SJCRH30 (cell line): Measurements from ENCODE around the gene ALPI. TPM values are rescaled to one million over a fixed set of nuclear protein-coding genes. Genes with fewer than 3 reads are reported as not detected.
"Not testable (repeated sequence)": the region's sequence is repeated elsewhere in the genome, so short reads cannot be mapped to it uniquely, and the experiment has no call there.

ENCODE experiments used
- DNase-seq, 2 experiments: peaks; one replicate each; pipeline ENCODE4 v3.0.0-alpha.2; 2015 to 2020
- H3K27ac ChIP-seq: fragments of 250-450 bp; sonication (Bioruptor Pico); 2 replicates; pipeline ENCODE4 v1.5.1; 2020; ENCODE audit warnings: mild to moderate bottlenecking, moderate library complexity
- H3K27me3 ChIP-seq: fragments of 250-450 bp; sonication (Bioruptor Pico); 2 replicates; pipeline ENCODE4 v1.5.1; 2020; ENCODE audit warnings: mild to moderate bottlenecking, moderate library complexity
- H3K36me3 ChIP-seq: fragments of 250-450 bp; sonication (Bioruptor Pico); 2 replicates; pipeline ENCODE4 v1.5.1; 2020; ENCODE audit warnings: mild to moderate bottlenecking, moderate library complexity
- H3K4me1 ChIP-seq: fragments of 250-450 bp; sonication (Bioruptor Pico); 2 replicates; pipeline ENCODE4 v1.5.1; 2020; ENCODE audit warnings: mild to moderate bottlenecking, moderate library complexity
- H3K4me3 ChIP-seq: fragments of 250-450 bp; sonication (Bioruptor Pico); 2 replicates; pipeline ENCODE4 v1.5.1; 2020; ENCODE audit warnings: mild to moderate bottlenecking, moderate library complexity
- H3K9me3 ChIP-seq: fragments of 250-450 bp; sonication (Bioruptor Pico); replicated peaks from 2 replicates; pipeline ENCODE4 v1.5.1; 2020; ENCODE audit warnings: mild to moderate bottlenecking, moderate library complexity
- total RNA-seq: library from RNA; depleted of rRNA; stranded (reverse); fragments of >200 nt; shearing (Covaris generic); gene quantifications from 2 replicates; pipeline ENCODE4 v1.2.3, GENCODE V29; 2014

The ALPI gene
- total RNA-seq, 1 experiment from 2014 or later: not detected

DNA sequence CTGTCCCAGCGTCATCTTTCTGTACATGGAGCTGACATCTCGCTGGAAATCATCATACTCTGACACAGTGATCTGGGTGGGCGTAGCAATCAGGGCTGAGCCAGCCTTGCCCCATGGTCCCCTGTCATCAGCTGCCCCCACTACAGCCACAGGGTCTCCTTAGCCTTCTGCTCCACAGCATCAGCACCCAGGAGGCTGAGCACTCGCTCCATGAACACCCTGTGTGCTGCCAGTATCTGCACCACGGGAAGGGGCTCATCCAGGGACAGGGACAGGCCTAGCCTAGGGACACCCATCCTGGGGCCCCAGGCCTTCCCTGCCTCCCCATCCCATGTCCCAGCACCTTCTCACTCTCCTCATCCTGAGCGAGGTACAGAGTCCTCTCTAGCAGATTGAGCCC lies 37.9 kb upstream of the ALPI start:
- peaks cover 7% of the 10 kb centered on the region; the same call in 1 of the 2 replicates for H3K27me3 ChIP-seq
- no peaks in the 10 kb centered on the region for H3K4me1 ChIP-seq
- 0 out of 2 replicates have a peak, but pooled peaks cover 5% of the 10 kb centered on the region for H3K9me3 ChIP-seq
- no peak overlapping the region for H3K27ac ChIP-seq
- no peak for DNase-seq
- H3K36me3 ChIP-seq: no peaks in the 10 kb centered on the region
- H3K4me3 ChIP-seq: no peak overlapping the region

DNA sequence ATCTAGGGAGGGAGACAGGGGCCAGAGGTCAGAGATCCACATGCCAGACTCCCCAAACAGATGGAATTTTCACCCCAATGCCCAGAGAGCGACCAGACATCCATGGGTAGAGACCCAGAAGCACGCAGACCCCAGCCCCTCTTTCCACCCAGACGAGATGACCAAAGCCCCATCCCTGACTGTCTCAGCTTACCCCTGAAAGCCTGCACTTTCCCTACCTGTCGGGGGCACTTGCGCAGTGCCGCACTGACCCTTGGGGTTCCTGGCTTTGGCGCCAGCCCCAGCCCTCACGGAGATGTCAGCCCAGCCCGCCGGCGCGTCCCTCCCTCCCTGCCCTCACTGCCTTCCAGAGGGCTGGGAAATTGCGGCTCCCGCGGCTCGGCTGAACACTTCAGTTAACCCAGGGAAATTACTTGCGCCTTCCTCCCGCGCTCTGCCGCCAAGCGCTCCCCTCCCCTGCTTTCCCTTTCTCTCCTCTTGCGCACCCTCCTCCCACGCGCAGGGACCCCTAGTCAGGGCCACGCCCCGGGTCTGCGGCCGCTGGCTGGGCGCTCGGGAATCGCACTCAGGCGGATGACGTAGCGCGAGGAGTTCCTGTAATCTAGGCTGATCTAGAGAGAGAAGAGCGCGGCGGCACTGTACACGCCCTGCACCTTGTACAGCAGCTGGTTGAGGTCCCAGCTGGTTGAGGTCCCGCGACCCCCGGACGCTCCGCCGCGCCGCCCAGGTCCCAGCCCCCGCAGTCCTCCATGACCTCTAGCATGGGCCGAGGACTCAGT lies 37.3 kb upstream of the ALPI start:
- no peak overlapping the region for H3K27ac ChIP-seq
- H3K36me3 ChIP-seq: no peaks in the 10 kb centered on the region
- no peaks in the 10 kb centered on the region for H3K4me1 ChIP-seq
- H3K4me3 ChIP-seq: no peak overlapping the region
- DNase-seq: no peak
- H3K27me3 ChIP-seq: peaks cover 7% of the 10 kb centered on the region; the same call in 1 of the 2 replicates
- H3K9me3 ChIP-seq: 0 out of 2 replicates have a peak, but pooled peaks cover 5% of the 10 kb centered on the region

DNA sequence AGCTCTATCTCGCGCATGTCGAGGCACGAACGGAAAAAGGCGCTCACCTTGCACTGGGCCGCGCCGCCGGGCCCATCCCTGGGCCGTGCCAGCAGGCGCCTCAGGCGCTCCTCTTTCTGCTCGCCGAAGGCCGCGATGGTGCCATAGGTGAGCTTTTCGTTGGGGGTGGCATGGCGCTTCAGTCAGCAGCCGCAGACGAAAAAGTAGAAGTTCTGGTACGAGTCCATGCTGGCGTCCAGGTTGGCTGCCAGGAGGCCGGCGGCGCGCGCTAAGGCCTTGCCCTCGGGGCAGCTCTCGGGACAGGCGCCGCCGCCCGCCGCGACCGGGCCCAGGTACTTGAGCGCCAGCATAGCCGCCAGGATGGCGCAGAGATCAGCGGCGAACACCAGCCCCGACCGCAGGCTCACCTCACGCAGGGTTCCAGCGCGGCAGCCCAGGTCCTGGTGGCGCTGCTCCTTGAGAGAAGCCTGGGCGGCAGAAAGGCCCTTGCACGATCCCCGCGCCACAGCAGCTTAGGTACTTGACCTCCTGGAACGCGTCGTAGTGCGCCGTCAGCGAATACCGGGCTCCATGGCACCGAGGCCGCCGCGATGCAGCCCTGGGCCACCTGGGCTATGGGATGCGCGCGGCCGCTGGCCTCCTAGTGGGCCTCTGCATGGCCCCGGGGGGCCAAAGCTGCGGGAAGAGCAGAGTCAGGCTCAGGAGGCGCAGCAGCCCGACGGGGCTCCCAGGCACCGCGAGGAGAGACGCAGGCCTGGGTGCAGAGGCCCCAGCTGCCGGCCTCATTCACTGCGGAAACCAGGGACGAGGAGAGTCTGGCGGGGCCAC lies 36.5 kb upstream of the ALPI start:
- peaks cover 7% of the 10 kb centered on the region; the same call in 1 of the 2 replicates for H3K27me3 ChIP-seq
- H3K4me3 ChIP-seq: no peak overlapping the region
- no peak overlapping the region for H3K27ac ChIP-seq
- no peak for DNase-seq
- H3K9me3 ChIP-seq: 0 out of 2 replicates have a peak, but pooled peaks cover 5% of the 10 kb centered on the region
- H3K36me3 ChIP-seq: no peaks in the 10 kb centered on the region
- no peaks in the 10 kb centered on the region for H3K4me1 ChIP-seq

DNA sequence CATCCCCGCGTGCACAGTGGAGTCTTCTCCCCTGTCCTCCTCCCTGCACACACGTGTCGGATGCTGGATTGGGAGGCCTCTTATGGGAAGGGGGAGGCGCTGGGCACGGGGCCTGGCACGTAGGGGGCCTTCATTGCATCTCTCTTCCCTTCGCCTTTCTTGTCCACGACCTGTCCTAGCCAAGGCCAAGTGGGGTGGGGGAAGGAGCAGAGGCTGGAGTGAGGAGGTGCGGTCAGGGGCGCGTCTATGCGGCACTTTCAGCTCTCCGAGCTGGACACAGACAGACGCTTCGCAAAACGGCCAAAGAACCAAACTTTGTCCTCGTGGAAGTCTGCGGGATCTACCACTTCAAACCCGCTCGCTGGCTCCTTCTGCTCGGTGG lies 35.9 kb upstream of the ALPI start:
- H3K9me3 ChIP-seq: 0 out of 2 replicates have a peak, but pooled peaks cover 5% of the 10 kb centered on the region
- DNase-seq: no peak
- no peak overlapping the region for H3K27ac ChIP-seq
- H3K4me3 ChIP-seq: no peak overlapping the region
- no peaks in the 10 kb centered on the region for H3K36me3 ChIP-seq
- H3K27me3 ChIP-seq: peaks cover 3% of the 10 kb centered on the region; the same call in 1 of the 2 replicates
- no peaks in the 10 kb centered on the region for H3K4me1 ChIP-seq

DNA sequence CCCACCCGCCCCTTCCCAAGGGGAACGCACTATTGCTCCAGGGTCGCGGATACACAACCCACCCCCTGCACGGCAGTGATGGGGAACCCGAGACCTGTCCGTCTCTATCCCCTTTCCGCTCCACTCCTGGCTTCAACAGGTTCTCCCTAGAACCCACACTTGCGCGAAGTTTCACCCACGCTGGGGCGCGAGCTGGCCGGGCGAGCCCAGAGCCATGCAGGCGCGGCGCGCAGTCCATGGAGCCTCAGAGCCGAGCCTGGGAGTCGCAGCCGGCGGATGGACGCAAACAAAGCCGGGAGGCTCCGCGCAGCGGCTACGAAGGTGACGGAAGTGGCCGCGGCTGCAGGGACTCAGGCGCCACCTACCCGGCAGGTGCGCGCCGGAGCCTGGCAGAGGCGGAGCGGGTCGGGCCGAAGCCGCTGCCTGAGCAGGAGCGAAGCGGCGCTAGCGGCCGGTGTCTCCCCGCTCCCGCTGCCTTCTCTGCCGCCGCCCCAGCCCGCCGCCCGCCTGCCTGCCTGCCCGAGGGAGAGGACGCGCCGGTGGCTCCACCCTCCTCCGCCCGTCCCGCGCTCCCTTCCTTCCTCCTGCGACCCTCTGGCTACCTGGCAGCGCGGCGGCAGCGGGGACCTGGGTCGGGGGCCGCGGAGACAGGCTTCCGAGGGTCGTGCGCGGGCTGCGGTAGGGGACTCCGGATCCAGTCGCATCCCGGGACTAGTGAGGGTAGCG lies 35.3 kb upstream of the ALPI start:
- Histone ChIP-seq H3K27ac (no peak overlapping the region), H3K36me3 (no peaks in the 10 kb centered on the region), H3K9me3 (0 out of 2 replicates have a peak, but pooled peaks cover 5% of the 10 kb centered on the region), H3K4me3 (no peak overlapping the region), H3K27me3 (no peaks in the 10 kb centered on the region), H3K4me1 (no peaks in the 10 kb centered on the region)
- no peak for DNase-seq

DNA sequence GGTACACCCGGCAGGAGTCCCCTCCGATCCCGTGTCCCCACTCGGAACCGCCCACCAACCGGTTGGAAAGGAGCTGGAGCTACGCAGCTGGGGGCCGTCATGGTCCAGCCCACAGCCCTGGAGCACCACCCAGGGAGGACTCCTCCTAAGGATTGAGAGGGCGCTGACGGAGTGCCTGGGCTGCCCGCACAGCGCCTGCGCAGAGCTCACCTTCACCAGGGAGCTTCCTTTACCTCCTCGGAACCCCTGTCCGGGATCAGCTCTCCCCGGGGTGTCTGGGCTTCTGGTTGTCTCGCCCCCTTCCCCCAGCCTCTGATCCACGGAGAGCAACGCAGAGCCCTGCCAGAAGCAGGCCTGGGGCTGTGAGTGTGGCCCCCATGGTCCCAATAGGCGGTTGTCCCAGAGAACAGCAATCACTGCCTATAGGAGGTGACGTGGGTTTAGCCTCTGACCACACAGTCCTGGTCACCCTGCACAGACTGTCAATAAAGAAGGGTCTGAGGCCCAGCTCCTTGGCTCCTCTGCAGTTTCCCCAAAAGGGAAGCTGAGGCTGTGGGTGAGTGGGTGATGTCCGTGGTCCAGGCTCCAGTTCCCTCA lies 34.7 kb upstream of the ALPI start:
- Histone ChIP-seq H3K9me3 (0 out of 2 replicates have a peak, but pooled peaks cover 5% of the 10 kb centered on the region), H3K4me1 (no peaks in the 10 kb centered on the region), H3K36me3 (no peaks in the 10 kb centered on the region), H3K27ac (no peak overlapping the region), H3K4me3 (no peak overlapping the region), H3K27me3 (0 out of 2 replicates have a peak, but pooled peaks cover 3% of the 10 kb centered on the region)
- DNase-seq: no peak

DNA sequence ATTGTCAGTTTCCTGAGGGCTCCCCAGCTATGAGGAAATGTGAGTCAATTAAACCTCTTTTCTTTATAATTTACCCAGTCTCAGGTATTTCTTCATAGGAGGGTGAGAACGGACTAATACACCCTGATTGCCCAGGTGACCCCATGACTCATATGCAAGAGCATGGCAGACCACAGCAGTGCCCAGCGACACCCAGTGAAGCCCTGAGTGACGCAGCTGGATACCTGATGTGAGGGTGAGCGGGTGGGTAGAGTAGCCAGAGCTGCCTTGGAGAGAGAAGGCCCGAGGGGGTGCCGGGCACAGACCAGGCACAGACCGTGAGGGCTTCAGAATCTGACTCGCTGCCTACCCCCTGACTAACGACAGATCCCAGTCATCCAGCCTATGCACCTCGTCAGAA lies 33.9 kb upstream of the ALPI start:
- H3K9me3 ChIP-seq: 0 out of 2 replicates have a peak, but pooled peaks cover 5% of the 10 kb centered on the region
- H3K36me3 ChIP-seq: no peaks in the 10 kb centered on the region
- H3K4me3 ChIP-seq: no peak overlapping the region
- H3K27ac ChIP-seq: no peak overlapping the region
- no peak for DNase-seq
- H3K27me3 ChIP-seq: 0 out of 2 replicates have a peak, but pooled peaks cover 5% of the 10 kb centered on the region
- H3K4me1 ChIP-seq: no peaks in the 10 kb centered on the region

DNA sequence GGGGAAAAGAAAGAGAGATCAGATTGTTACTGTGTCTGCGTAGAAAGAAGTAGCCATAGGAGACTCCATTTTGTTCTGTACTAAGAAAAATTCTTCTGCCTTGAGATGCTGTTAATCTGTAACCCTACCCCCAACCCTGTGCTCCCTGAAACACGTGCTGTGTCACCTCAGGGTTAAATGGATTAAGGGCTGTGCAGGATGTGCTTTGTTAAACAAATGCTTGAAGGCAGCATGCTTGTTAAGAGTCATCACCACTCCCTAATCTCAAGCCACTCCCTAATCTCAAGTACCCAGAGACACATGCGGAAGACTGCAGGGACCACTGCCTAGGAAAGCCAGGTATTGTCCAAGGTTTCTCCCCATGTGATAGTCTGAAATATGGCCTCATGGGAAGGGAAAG lies 33.0 kb upstream of the ALPI start:
- H3K27me3 ChIP-seq, H3K36me3 ChIP-seq, H3K27ac ChIP-seq, H3K4me1 ChIP-seq, H3K9me3 ChIP-seq, H3K4me3 ChIP-seq, DNase-seq: not testable (repeated sequence)

DNA sequence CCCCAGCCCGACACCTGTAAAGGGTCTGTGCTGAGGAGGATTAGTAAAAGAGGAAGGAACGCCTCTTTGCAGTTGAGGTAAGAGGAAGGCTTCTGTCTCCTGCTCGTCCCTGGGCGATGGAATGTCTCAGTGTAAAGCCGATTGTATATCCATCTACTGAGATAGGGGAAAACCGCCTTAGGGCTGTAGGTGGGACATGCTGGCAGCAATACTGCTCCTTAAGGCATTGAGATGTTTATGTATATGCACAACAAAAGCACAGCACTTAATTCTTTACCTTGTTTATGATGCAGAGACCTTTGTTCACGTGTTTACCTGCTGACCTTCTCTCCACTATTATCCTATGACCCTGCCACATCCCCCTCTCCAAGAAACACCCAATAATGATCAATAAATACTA lies 32.5 kb upstream of the ALPI start:
- H3K27me3 ChIP-seq, H3K4me3 ChIP-seq, DNase-seq, H3K4me1 ChIP-seq, H3K27ac ChIP-seq, H3K36me3 ChIP-seq, H3K9me3 ChIP-seq: not testable (repeated sequence)

DNA sequence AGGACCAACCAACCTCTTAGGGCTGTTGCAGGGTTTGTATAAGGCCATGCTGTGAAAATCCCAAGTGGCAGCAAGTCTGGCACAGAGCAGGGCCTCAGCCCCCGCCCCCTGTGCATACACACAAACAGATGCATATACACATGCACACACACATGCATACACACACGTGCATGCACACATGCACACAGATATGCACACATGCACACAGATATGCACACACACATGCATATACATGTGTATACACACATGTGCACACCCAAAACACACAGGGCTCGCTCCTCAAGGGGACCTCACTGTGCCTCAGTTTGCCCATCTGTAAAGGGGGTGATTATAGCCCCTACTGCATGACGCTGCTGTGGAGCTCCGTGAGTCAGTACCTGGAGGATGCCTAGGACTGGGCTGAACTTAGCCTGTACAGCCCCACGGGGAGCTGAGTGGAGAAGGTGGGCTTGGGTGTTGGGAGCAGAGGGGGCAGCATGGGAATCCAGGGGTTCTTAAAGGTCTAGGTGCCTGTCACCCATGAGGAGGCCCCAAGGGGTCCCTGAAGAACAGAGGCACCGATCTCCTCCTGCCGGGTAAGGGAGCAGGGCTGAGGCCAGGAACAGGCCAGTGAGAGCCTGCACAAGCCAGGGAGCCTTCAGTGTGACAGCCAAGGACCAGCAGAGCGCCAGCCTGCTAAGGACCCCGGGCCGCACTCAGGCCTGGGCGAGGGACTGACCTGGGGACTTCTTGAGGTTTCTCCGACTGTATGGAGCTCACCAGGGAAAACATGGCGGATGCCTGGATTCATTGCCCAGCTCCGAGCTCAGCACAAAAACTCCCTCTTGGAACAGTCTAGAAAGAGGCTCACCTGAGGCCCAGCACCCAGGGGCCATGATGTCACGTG lies 24.0 kb upstream of the ALPI start:
- Histone ChIP-seq H3K9me3 (no peaks in the 10 kb centered on the region), H3K27ac (no peak overlapping the region)
- no peak for DNase-seq

DNA sequence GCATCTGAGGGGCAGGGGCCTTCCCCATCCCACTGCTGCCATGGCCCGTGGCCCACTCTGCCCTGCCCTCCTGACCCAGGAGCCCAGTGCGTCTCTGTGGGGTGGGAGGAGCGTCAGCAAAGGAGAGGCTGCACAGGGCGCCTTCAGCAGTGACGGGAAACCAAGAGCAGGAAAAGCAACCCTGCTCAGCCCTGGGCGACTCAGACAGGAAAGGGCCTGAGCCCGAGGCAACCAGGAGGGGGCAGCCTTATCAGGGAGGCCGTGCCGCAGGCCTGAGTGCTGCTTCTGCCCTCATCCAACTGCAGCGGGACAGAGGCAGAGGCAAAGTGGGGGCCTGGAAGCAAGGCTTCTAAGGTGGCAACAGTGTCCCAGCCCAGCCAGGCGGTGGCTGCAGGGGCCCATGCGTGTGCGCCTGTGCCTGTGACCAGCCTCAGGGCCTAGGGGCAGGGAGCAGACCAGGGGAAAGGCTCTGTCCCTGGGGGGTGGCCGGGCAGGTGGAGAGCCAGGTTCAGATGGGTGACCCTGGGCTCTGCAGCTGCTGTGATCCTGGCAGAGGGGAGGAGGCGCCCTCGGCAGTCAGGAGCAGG lies 23.3 kb upstream of the ALPI start:
- H3K4me1 ChIP-seq: no peaks in the 10 kb centered on the region
- H3K27me3 ChIP-seq: peaks cover 22% of the 10 kb centered on the region; the same call in 1 of the 2 replicates
- no peak overlapping the region for H3K27ac ChIP-seq
- H3K9me3 ChIP-seq: no peaks in the 10 kb centered on the region
- no peak for DNase-seq
- no peak overlapping the region for H3K4me3 ChIP-seq
- no peaks in the 10 kb centered on the region for H3K36me3 ChIP-seq

More for the DNA sequence above, 24.0 kb upstream of the ALPI start:
- peaks cover 18% of the 10 kb centered on the region for H3K27me3 ChIP-seq
- H3K4me1 ChIP-seq: no peaks in the 10 kb centered on the region
- H3K36me3 ChIP-seq: no peaks in the 10 kb centered on the region
- no peak overlapping the region for H3K4me3 ChIP-seq

DNA sequence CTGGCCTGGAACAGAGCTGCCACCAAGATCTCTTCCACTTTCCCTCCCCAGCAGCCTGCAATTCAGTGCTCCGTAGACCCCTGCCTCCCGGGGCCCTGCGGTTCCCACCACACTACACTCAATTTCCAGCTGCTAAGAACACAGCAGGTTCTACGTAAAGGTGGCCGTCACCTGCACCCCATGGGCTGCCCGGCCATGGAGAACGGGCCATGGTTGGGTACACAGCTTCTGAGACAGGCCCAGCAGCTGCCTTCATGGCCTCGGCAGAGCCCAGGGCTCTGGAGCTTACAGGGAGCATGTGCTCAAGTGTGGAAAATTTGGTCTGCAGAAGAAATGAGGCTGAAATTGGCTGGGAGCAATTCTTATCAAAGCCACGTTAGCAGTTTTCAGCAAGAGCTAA lies 22.3 kb upstream of the ALPI start:
- not testable (repeated sequence) for H3K27ac ChIP-seq, H3K9me3 ChIP-seq, H3K4me1 ChIP-seq, H3K36me3 ChIP-seq, DNase-seq, H3K4me3 ChIP-seq
- H3K27me3 ChIP-seq: peaks cover 21% of the 10 kb centered on the region

DNA sequence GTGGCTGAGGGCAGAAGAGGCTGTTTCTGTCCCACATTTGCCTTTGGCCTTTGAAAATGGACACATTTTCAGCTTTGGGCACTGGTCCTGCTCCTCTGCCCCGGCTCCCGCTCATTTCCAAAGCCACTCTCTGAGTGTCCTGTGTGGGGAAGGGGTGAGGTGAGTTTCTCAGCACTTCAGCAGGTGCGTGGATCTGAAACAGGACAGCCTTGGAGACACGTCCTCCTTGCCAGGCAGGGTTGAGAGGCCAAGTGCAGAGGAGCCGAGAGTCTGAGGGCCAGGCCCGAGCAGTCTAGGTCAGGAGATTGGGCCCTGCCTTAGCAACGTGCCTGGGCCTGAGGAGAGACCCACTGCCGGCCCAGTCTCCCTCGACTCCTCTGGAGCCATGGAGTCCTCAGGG lies 21.9 kb upstream of the ALPI start:
- no peak overlapping the region for H3K27ac ChIP-seq
- H3K36me3 ChIP-seq: no peaks in the 10 kb centered on the region
- H3K4me1 ChIP-seq: no peaks in the 10 kb centered on the region
- no peak for DNase-seq
- H3K27me3 ChIP-seq: peaks cover 22% of the 10 kb centered on the region
- H3K4me3 ChIP-seq: no peak overlapping the region
- no peaks in the 10 kb centered on the region for H3K9me3 ChIP-seq
